Measurements from ENCODE around the gene ASAP2.

The ASAP2 gene

GRCh38 chr2:9269695-9270360 lies 63.2 kb downstream of the ASAP2 start:
- Mint-ChIP-seq H3K9me3 (no peaks in the 10 kb centered on the region), H3K27me3 (no peaks in the 10 kb centered on the region), H3K4me1 (no peaks in the 10 kb centered on the region), H3K36me3 (no peaks in the 10 kb centered on the region), H3K27ac (no peak overlapping the region), H3K4me3 (no peak overlapping the region)
- no peak for ATAC-seq (replicated peaks)
- DNase-seq = no peak

- H3K36me3 Mint-ChIP-seq = no peaks in the 10 kb centered on the region
Observed at GRCh38 chr2:9271091-9271490, 64.5 kb downstream of the ASAP2 start.

GRCh38 chr2:9271691-9272090 lies 65.1 kb downstream of the ASAP2 start:
- Mint-ChIP-seq H3K36me3 (no peaks in the 10 kb centered on the region), H3K9me3 (no peaks in the 10 kb centered on the region), H3K27me3 (no peaks in the 10 kb centered on the region), H3K4me3 (no peak overlapping the region), H3K27ac (no peak overlapping the region), H3K4me1 (peaks cover 0 to 5% of the 10 kb centered on the region in 2 donors)
- ATAC-seq (replicated peaks) (no peak), DNase-seq (no peak)

More at GRCh38 chr2:9271091-9271490, 64.5 kb downstream of the ASAP2 start:
- peaks cover 0 to 5% of the 10 kb centered on the region in 2 donors for H3K4me1 Mint-ChIP-seq
- no peak for ATAC-seq (replicated peaks)
- H3K9me3 Mint-ChIP-seq = no peaks in the 10 kb centered on the region
- no peak for DNase-seq
- H3K4me3 Mint-ChIP-seq = no peak overlapping the region
- H3K27me3 Mint-ChIP-seq = no peaks in the 10 kb centered on the region
- no peak overlapping the region for H3K27ac Mint-ChIP-seq

- no peak overlapping the region for H3K4me3 Mint-ChIP-seq
- H3K27ac Mint-ChIP-seq = no peak overlapping the region
- peaks cover 0 to 5% of the 10 kb centered on the region in 2 donors for H3K4me1 Mint-ChIP-seq
- ATAC-seq (replicated peaks) (no peak), DNase-seq (no peak)
- no peaks in the 10 kb centered on the region for H3K27me3 Mint-ChIP-seq
- no peaks in the 10 kb centered on the region for H3K9me3 Mint-ChIP-seq
- no peaks in the 10 kb centered on the region for H3K36me3 Mint-ChIP-seq
Observed at GRCh38 chr2:9273486-9274130, 67.0 kb downstream of the ASAP2 start.

GRCh38 chr2:9274701-9275343 lies 68.2 kb downstream of the ASAP2 start:
- no peaks in the 10 kb centered on the region for H3K9me3 Mint-ChIP-seq
- H3K36me3 Mint-ChIP-seq = no peaks in the 10 kb centered on the region
- no peak overlapping the region for H3K27ac Mint-ChIP-seq
- ATAC-seq (replicated peaks) (no peak), DNase-seq (no peak)
- no peaks in the 10 kb centered on the region for H3K27me3 Mint-ChIP-seq
- H3K4me1 Mint-ChIP-seq = peaks cover 0 to 5% of the 10 kb centered on the region in 2 donors
- no peak overlapping the region for H3K4me3 Mint-ChIP-seq

GRCh38 chr2:9275399-9275798 lies 68.8 kb downstream of the ASAP2 start:
- Mint-ChIP-seq H3K27me3 (no peaks in the 10 kb centered on the region), H3K4me3 (no peak overlapping the region), H3K27ac (no peak overlapping the region), H3K4me1 (peaks cover 0 to 5% of the 10 kb centered on the region in 2 donors), H3K9me3 (no peaks in the 10 kb centered on the region), H3K36me3 (no peaks in the 10 kb centered on the region)
- ATAC-seq (replicated peaks) (no peak), DNase-seq (no peak)

- ATAC-seq (replicated peaks) = no peak
- DNase-seq = no peak
- Mint-ChIP-seq H3K27me3 (no peaks in the 10 kb centered on the region), H3K9me3 (no peaks in the 10 kb centered on the region), H3K27ac (no peak overlapping the region), H3K36me3 (no peaks in the 10 kb centered on the region), H3K4me1 (peaks cover 0 to 5% of the 10 kb centered on the region in 2 donors), H3K4me3 (no peak overlapping the region)
Observed at GRCh38 chr2:9276074-9276473, 69.5 kb downstream of the ASAP2 start.

- Mint-ChIP-seq H3K9me3 (no peaks in the 10 kb centered on the region), H3K27ac (no peak overlapping the region), H3K4me1 (peaks cover 0 to 5% of the 10 kb centered on the region in 2 donors), H3K4me3 (no peak overlapping the region), H3K36me3 (no peaks in the 10 kb centered on the region), H3K27me3 (no peaks in the 10 kb centered on the region)
- DNase-seq (no peak), ATAC-seq (replicated peaks) (no peak)
Observed at GRCh38 chr2:9276901-9277451, 70.4 kb downstream of the ASAP2 start.

GRCh38 chr2:9278439-9278838 lies 71.8 kb downstream of the ASAP2 start:
- Mint-ChIP-seq H3K36me3 (no peaks in the 10 kb centered on the region), H3K27ac (no peak overlapping the region), H3K9me3 (no peaks in the 10 kb centered on the region), H3K4me1 (peaks cover 0 to 5% of the 10 kb centered on the region in 2 donors), H3K4me3 (no peak overlapping the region), H3K27me3 (no peaks in the 10 kb centered on the region)
- no peak for DNase-seq
- no peak for ATAC-seq (replicated peaks)

GRCh38 chr2:9279426-9279825 lies 72.8 kb downstream of the ASAP2 start:
- Mint-ChIP-seq H3K27me3 (no peaks in the 10 kb centered on the region), H3K27ac (no peak overlapping the region), H3K9me3 (no peaks in the 10 kb centered on the region), H3K4me1 (peaks cover 0 to 5% of the 10 kb centered on the region in 2 donors), H3K4me3 (no peak overlapping the region), H3K36me3 (no peaks in the 10 kb centered on the region)
- ATAC-seq (replicated peaks) = no peak
- no peak for DNase-seq

GRCh38 chr2:9280224-9280623 lies 73.6 kb downstream of the ASAP2 start:
- no peak for DNase-seq
- ATAC-seq (replicated peaks) = no peak
- Mint-ChIP-seq H3K4me1 (peaks cover 0 to 3% of the 10 kb centered on the region in 2 donors), H3K36me3 (no peaks in the 10 kb centered on the region), H3K9me3 (no peaks in the 10 kb centered on the region), H3K27me3 (no peaks in the 10 kb centered on the region), H3K27ac (no peak overlapping the region), H3K4me3 (no peak overlapping the region)

GRCh38 chr2:9281145-9281544 lies 74.5 kb downstream of the ASAP2 start:
- Mint-ChIP-seq H3K4me3 (no peak overlapping the region), H3K27ac (no peak overlapping the region), H3K36me3 (no peaks in the 10 kb centered on the region), H3K27me3 (no peaks in the 10 kb centered on the region), H3K9me3 (no peaks in the 10 kb centered on the region), H3K4me1 (no peaks in the 10 kb centered on the region)
- ATAC-seq (replicated peaks) = no peak
- DNase-seq = no peak

GRCh38 chr2:9282128-9283112 lies 75.8 kb downstream of the ASAP2 start:
- no peak for ATAC-seq (replicated peaks)
- Mint-ChIP-seq H3K36me3 (no peaks in the 10 kb centered on the region), H3K27me3 (no peaks in the 10 kb centered on the region), H3K27ac (no peak overlapping the region), H3K4me1 (no peaks in the 10 kb centered on the region), H3K9me3 (no peaks in the 10 kb centered on the region), H3K4me3 (no peak overlapping the region)
- DNase-seq = no peak

All from stimulated activated naive B cell treated with anti-CD40 and anti-IgM and Interleukin-4, amounts not matched to agents 10 μg/mL and 1 μg/mL and 100 μg/mL, for 72 hours (primary cell).